NCI-H1417 (cell line): ENCODE results near the gene PSME3IP1.

Source experiments
- DNase-seq, 3 experiments: peaks; one replicate each; lab custom pipeline; 2025; lab: John Stamatoyannopoulos, UW

The PSME3IP1 gene

DNA sequence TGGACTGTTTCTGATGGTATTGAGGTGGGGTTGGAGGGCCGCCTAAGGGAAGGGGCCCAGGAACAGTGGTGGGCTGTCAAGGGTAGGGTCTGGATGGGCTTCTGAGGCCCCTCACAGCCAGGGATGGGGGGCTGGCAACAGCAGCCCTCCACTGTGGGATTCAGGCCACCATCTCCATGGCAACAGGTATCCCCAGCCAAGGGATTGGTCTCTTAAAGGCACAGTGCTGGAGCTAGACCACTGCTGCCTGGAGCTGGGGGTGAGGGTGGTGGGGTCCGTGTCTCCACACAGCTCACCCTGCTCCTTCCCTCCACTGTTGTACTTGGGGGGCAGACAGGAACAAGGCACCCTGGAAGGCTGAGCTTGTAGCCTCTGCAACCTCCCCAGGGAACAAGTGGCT is 41.8 kb downstream of the PSME3IP1 start:
- no peak for DNase-seq

- DNase-seq = no peak
These were observed 42.5 kb downstream of the PSME3IP1 start for GRCh38 chr16:57143149-57143921.

- no peak for DNase-seq
These were observed 43.8 kb downstream of the PSME3IP1 start for GRCh38 chr16:57141822-57142631.

- no peak for DNase-seq
These were observed 44.7 kb downstream of the PSME3IP1 start for GRCh38 chr16:57140931-57141668.

- DNase-seq = no peak
These were observed 47.4 kb downstream of the PSME3IP1 start for GRCh38 chr16:57138281-57138935.

GRCh38 chr16:57137566-57138273 is 48.1 kb downstream of the PSME3IP1 start:
- no peak for DNase-seq

- DNase-seq = no peak
These were observed 48.8 kb downstream of the PSME3IP1 start for GRCh38 chr16:57137043-57137442.

DNA sequence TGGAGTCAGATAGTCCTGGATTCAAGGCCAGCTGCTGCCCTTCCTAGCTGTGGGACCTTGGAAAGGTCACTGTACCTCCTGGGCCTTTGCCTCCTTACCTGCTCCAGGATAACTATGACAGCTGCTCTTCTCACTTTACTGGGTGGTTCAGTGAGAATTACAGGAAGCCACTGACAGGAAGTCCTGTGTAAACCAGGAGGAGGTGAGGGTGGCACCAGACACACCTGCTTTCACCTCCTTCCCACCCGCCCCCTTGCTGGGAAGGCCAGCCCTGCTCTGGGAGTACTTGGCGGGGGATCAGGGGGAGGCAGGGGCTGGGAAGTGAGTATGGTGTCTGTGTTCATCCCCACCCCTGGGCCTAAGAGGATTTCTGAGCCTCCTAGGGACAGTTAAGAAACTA is 50.9 kb downstream of the PSME3IP1 start:
- DNase-seq = peak in 2 of 3 experiments; percentile 17 to 40

DNA sequence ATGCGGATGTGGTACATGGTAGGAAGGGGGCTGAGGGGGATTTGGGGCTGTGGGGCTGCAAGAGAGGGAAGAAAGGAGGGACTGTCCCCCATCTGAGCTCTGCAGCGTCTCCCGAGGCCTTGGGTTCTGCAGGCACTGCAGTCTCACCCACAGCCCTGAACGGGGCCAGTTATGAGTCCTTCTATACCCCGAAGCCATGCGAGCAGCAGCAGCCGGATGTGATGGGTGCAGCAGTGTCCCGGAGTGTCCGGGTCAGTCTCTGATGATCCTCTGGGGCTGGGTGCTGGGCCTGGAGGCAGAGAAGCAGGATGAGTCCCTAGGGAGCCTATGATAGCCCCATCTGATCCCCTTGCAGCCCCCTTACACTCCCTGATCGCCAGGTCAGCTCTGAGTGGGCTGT is 52.0 kb downstream of the PSME3IP1 start:
- no peak for DNase-seq

- no peak for DNase-seq
These were observed 52.8 kb downstream of the PSME3IP1 start for GRCh38 chr16:57133031-57133430.

DNA sequence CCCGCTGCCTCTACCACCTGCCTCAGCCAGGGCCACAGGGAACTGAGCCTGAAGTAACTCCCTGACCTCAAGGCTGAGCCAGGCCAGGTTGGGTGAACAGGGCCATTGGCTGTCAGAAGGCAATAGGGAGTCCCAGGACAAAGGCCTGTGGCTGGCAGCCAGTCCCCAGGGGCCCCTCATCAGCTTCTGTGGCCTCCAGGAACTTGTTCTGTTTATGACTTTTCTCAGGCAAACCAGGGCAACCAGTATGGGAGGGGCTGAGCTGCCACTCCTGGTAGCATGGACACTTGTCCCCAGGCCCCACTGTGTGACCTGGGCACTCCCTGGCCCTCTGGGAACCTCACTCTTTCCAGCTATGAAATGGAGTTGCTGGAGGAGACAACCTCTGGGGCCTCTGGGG is 53.4 kb downstream of the PSME3IP1 start:
- DNase-seq = no peak

DNA sequence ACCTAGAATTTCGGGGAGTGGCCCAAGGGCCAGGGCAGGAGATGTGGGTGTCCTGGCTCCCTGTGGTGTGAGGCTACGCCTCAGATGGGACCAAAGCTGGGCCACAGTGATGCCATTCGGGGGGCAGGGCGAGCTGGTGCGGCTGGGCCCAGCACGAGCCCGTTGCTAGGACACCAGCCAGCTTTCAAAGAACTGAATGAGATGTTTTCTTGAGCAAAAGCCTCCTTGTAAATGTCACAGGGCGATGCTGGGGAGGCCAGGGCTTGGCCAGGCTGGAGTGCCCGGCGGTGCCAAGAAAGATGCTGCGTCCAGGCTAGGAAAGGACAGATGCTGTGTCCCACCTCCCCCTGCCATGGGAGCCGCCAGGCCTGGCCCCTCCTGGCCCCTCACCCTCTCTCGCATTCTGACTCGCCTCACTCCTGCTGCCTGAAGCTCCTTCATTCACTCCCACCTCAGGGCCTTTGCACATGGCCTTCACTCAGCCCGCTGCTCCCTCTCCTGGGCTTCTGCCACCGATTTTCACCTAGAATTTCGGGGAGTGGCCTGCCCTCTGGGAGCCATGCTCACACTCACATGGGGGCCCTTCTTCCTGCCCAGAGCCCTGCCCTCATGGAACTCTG is 54.4 kb downstream of the PSME3IP1 start:
- DNase-seq = no peak

DNA sequence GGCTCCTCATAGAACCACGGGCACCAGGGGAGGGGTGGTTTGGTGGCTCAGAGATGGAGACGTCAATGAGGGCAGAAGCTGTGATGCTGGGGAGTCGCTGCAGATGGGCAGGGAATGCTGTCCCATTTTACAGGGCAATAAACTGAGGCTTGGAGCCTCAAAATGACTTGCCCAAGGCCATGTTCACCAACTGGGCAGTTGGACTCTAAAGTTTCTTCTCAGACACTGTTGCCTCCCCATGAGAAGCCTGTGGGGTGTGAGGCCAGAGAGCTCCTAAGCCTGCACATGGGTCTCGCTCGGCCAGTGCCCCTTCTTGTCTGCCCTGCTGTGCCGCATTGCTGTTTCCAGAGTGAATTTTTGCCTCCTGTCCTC is 54.9 kb downstream of the PSME3IP1 start:
- no peak for DNase-seq

DNA sequence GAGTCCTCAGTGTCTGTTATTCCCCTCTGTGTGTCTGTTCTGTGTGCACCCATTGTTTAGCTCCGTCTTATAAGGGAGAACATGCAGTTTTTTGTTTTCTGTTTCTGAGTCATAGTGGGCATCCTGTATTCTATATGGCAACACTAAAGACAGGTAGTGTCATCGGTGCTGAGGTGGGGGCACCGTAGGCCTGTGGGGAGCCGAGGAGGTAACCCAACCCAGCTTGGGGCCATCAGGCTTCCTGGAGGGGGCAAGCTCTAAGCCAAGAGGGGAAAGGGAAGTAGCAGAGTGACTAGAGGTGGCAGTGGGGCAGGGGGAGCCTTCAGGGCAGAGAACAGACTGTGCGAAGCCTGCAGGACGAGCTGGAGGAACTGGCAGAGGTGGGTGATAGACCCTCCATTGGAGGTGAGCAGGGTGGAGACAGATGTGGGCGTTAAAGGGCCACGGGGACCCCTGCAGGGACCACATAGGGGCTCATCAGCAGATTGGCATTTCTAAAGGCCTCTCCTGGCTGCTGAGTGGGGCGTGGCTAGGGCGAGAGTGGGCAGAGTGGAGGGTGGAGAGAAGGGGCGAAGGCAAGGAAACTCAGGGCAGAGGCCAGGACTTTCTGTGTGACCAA is 57.0 kb downstream of the PSME3IP1 start:
- no peak for DNase-seq

DNA sequence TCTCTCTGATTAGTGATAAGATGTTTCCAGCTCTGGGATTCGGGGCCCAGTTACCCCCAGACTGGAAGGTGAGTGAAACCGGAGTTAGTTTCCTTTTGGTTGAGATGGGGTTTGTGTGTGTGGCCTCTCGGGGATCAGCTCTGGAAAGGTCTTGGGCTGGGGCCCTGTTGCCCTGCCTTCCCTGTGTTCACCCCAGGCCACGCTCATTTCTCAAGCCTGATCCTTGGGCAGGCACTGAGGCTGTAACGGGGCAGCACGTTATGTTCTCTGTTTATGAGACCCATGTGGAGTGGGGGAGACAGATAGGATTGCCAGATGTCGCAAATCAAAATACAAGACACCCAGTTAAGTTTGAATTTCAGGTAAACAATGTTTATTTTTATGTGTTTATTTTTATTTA is 58.0 kb downstream of the PSME3IP1 start:
- DNase-seq = no peak

DNA sequence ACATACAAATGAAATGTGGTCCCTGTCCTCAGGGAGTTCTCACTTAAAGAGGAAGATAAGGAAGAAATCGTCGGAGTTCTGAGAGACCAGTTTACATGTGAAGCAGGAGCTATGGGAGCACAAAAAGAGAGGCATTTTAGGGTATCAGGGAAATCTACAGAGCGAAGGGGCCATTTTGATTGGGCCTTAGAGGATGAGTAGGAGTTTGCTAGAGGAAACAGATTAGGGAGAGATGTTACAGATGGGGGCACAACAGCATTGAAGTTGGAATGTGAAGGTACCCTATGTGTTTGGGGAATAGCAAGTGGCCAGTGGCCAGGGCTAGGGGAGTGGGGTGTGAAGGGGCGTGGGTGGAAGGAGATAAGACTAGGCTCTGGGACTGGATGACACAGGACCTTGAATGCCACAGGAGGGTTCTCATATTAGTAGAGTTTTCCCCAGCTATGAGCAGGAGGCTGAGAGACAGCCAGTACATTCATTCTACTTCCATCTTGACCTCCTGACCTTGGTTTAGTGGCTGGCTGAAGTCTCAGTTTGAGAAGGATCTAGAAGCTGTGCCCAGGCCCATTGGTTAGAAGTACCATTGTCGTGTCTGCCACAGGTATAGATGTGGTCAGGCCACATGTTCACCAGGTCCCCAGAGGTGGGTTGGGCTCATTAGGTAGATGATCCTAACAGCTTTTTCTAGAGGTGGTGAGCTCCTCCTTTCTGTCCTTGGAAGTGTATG is 58.6 kb downstream of the PSME3IP1 start:
- no peak for DNase-seq

GRCh38 chr16:57126411-57126810 is 59.4 kb downstream of the PSME3IP1 start:
- DNase-seq = no peak

DNA sequence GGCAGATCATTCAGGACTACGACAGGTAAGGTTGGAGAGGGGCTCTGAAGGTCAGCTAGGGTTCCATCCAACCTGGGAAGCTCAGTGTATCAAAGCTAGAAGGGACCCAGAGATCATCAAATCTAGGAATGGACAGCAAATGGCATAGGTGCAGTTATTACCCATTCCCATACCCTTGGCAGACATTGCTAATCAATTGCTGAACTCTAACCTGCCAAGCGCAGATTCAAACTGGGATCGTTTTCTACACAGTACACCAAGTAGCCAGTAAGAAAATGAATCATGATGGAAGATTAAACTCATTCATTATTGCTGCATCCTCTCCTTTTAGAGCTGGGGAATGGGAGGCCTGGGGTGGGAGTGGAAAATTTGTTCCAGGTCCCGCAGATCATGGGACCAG is 59.9 kb downstream of the PSME3IP1 start:
- DNase-seq = no peak

DNA sequence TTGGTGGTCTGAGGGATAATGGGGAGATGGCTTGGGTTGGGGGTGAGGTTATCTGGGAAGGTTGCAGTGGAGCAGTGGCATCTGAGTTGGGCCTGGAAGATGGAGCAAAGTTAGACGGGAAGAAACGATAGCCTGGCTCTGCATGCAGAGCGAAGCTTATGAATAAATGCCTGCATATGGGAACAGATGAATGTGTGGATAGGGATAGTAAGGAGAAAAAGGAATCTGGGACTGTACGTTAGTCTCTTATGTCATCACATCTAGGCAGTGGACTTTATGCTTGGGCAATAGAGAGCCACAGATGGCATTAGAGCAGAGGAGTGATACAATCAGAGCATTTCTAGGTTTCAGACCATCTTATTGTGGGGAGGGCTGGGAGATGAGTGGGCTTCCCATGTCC is 60.5 kb downstream of the PSME3IP1 start:
- DNase-seq = no peak
